ENCODE results near the gene C1QTNF8.

The C1QTNF8 gene

DNA sequence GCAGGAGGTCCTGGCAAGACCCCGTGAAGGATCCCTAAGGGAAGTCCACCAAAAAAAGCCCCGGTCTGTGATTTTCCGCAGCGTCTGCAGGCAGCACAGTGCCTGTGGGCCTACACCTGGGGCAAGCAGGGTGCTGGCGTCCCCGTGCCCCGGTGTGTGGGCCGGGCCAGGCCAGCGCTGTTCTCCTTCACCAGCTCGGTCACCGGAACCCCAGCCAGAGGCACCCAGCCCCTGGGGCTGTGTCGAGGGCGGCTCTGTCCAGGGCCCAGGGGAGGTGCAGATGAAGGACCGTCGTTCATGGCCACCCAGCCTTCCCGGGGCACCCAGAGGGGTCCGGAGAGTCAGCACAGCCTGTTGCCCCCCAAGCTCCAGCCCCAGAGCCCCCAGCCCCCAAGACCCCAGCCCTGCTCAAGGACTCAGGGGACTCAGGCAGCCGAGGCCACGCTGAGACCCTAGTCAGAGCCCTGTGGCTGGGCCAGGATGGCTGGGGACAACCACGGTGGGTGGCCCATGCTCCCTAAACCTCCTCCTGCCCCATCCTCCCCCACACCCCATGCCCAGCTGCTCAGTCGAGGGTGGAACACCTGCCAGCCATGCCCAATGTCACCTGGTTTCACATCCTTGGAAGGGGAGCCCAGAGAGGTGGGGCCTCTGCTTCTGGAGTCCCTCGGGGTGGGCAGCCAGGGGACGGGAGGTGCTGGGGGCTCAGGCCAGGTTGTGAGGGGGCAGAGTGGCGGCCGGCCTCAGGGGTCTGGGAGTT, 5.7 kb upstream of the C1QTNF8 start:
- no peak overlapping the region for H3K27ac ChIP-seq (ENCODE audit: low read depth, low read length)
- H3K27me3 ChIP-seq (ENCODE audit: control insufficient read depth, insufficient read depth, low read length) = peaks cover 13% of the 10 kb centered on the region
- H3K36me3 ChIP-seq (ENCODE audit: control insufficient read depth, insufficient read depth, low read length) = no peaks in the 10 kb centered on the region
- H3K4me3 ChIP-seq (ENCODE audit: low read length) = no peak overlapping the region
- no peak overlapping the region for H3K9ac ChIP-seq (ENCODE audit: low read length)
- H3K4me1 ChIP-seq (ENCODE audit: control insufficient read depth, insufficient read depth, low read length) = no peaks in the 10 kb centered on the region

DNA sequence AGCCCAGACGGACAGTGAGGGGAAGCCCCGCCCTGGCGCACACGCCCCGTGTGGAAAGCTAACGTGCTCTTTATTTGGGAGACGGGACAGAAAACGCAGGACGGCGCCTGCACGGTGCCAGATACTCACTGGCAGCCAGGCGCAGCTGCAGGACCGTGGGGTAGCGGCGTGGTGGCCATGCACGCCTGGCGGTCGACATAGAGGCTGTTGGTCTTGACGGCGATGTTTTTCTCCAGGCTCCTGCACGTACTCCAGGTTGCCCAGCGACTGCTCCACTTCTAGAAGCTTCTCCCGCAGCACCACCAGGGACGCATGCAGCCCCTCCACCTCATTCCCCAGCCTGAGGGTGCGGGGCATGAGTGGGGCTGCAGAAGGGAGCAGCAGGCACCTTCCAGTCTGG, 5.1 kb upstream of the C1QTNF8 start:
- Histone ChIP-seq H3K27ac (ENCODE audit: low read depth, low read length) (no peak overlapping the region), H3K36me3 (ENCODE audit: control insufficient read depth, insufficient read depth, low read length) (no peaks in the 10 kb centered on the region), H3K9ac (ENCODE audit: low read length) (no peak overlapping the region), H3K27me3 (ENCODE audit: control insufficient read depth, insufficient read depth, low read length) (peaks cover 13% of the 10 kb centered on the region), H3K4me3 (ENCODE audit: low read length) (no peak overlapping the region), H3K4me1 (ENCODE audit: control insufficient read depth, insufficient read depth, low read length) (no peaks in the 10 kb centered on the region)

DNA sequence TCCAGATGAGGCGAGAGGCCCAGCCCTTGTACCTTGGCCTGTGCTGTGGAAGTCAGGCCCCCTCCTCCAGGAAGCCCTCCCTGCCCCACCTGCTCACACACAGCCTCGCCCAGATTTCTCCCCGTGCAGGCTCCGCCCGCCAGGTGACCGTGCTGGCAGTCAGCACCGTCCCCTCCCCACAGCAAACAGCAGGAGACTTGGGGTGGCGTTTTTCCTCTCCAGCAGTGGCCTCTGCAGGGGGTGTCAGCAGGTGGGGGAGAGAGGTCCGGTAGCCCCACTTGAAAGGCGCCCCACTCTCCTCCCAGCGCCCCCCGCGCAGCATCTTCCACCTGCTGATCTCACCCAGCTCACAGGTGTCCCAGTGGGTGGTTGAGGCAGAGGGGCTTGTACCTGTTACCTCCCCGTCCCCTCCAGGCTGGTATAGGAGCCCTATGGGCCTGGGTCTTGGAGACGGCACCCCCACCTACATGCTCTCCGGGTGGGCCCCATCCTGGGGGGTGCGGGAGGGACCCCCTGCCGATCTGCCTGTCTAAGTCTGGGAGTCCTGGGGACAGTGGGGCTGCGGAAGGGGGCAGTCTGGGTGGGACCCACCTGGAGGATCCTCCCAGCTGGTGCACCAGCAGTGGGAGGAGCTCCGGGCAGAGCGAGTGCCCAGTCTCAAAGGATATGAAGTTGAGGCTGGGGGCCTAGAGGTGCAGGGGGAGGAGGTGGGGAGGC, 4.2 kb upstream of the C1QTNF8 start:
- Histone ChIP-seq H3K9ac (ENCODE audit: low read length) (no peak overlapping the region), H3K27ac (ENCODE audit: low read depth, low read length) (no peak overlapping the region), H3K4me3 (ENCODE audit: low read length) (no peak overlapping the region), H3K36me3 (ENCODE audit: control insufficient read depth, insufficient read depth, low read length) (no peaks in the 10 kb centered on the region), H3K27me3 (ENCODE audit: control insufficient read depth, insufficient read depth, low read length) (peaks cover 20% of the 10 kb centered on the region), H3K4me1 (ENCODE audit: control insufficient read depth, insufficient read depth, low read length) (no peaks in the 10 kb centered on the region)

DNA sequence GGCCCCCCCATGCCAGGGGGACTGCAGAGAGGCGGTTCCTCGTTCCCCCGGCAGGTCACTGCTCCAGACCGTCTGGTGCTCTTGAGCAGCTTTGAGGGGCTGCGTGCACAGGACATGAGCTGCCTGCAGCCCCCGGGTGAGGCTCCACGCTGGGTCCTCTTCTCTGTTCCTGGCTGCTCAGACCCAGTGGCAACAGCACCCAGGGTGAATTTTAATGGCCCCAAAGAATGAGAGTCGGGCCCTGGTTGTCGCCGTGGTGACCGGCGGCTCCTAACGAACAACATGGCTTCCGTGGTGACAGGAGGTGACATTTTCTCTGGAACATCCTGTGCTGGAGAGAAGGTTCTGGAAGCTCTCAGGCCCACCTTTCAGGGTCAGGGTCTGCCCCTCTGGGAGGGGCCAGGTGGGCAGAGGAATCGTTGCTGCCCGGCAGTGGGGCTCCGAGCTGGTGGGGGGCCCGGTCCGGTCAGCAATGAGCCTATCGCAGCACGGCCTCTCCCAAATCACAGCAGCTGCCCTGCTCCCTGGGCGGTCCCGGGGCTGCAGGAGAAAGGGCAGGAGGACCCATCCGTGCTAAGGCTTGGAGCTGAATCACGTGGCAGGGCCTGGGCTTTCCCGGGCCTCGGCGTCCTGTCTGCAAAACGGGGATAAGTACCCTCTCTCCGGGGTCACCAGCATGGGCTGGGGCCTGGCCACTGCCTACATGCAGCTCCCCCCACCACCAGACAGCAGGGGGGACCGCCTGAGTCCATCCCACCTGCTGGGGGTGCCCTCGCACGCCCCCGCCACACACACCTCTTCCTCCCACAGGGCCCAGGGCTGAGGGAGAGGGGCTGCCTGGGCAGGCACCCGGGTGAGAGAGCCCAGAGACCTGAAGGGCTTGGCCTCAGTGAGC, 3.4 kb upstream of the C1QTNF8 start:
- H3K27ac ChIP-seq (ENCODE audit: low read depth, low read length) = no peak overlapping the region
- H3K27me3 ChIP-seq (ENCODE audit: control insufficient read depth, insufficient read depth, low read length) = peaks cover 20% of the 10 kb centered on the region
- no peaks in the 10 kb centered on the region for H3K36me3 ChIP-seq (ENCODE audit: control insufficient read depth, insufficient read depth, low read length)
- H3K4me1 ChIP-seq (ENCODE audit: control insufficient read depth, insufficient read depth, low read length) = no peaks in the 10 kb centered on the region
- H3K4me3 ChIP-seq (ENCODE audit: low read length) = no peak overlapping the region
- no peak overlapping the region for H3K9ac ChIP-seq (ENCODE audit: low read length)

DNA sequence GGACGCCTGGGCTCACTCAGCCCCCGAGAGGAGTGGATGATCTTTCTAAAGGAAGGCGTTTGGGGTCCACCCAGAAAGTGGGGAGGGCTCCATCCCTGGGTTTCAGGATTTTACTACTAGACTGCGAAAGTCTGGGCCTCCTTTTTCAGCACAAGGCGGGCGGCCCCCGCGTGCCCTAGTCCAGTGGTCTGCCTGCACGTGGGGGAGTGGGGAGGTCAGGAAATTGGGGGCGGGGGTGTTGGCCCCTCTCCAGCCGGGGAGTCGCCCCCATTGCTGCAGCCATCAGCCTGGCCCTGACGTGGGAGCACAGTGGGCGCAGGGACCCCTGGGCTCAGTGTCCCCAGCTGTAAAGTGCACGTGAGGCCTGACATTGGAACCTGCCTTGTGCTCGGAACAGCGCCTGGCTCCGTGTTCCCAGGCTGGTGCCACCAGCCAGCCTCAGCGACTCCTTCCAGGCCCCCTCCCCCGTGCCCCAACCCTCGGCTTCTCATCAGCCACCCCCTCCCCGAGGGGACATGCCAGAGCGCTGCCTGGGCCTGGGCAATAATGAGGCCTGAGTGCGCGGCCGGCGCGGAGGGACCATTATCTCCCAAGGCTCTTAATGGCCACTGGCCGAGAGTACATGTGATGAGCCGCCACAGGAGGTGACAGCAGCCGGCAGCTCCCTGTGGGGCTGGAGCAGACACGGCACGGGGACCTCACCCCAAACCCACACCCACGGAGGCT, 2.4 kb upstream of the C1QTNF8 start:
- H3K27ac ChIP-seq (ENCODE audit: low read depth, low read length) = no peak overlapping the region

DNA sequence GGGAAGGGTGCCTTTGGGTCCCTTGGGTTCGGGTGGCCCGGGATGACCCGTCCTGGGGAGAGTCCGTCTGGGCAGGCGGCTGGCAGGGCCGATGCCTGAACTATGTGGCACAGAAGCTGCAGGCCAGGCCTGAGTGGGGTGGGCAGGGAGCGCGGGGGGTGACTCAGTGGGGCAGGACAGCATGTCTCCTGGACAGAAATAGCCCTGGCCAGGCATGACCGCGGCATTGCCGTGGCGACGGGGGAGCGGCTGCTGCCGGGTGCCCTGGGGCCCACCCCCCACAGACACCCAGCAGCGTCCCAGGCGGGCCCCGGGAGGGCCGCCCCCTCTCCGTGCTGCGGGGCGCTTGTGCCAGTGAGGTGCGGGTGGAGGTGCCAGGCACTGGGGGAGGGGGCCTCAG, 1.8 kb upstream of the C1QTNF8 start:
- H3K4me3 ChIP-seq (ENCODE audit: low read length) = no peak overlapping the region
- no peak overlapping the region for H3K27ac ChIP-seq (ENCODE audit: low read depth, low read length)

More for the DNA sequence above, 2.4 kb upstream of the C1QTNF8 start:
- Histone ChIP-seq H3K4me3 (ENCODE audit: low read length) (no peak overlapping the region), H3K4me1 (ENCODE audit: control insufficient read depth, insufficient read depth, low read length) (no peaks in the 10 kb centered on the region), H3K36me3 (ENCODE audit: control insufficient read depth, insufficient read depth, low read length) (no peaks in the 10 kb centered on the region), H3K9ac (ENCODE audit: low read length) (no peak overlapping the region), H3K27me3 (ENCODE audit: control insufficient read depth, insufficient read depth, low read length) (peaks cover 20% of the 10 kb centered on the region)

DNA sequence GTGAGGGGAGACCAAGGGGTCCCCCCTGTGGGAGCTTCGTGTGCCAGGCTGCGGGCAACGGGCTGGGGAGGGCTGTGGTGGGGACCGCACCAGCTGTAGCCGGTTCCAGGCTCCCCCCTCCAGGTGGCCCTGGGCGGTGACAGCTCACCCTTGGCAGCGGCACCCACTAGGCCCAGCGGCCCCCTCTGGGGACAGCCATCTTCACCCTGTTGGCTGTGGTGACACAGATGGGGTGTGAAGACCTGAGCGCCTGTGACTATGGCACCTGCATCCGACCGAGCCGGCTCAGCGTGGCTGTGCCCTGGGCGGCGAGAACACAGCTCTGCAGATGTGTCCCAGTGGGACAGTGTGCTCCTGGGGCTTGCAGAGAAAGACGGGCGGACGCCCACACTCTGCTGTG, 1.1 kb upstream of the C1QTNF8 start:
- H3K4me1 ChIP-seq (ENCODE audit: control insufficient read depth, insufficient read depth, low read length) = no peaks in the 10 kb centered on the region
- no peak overlapping the region for H3K4me3 ChIP-seq (ENCODE audit: low read length)
- no peak overlapping the region for H3K9ac ChIP-seq (ENCODE audit: low read length)
- peaks cover 20% of the 10 kb centered on the region for H3K27me3 ChIP-seq (ENCODE audit: control insufficient read depth, insufficient read depth, low read length)
- no peaks in the 10 kb centered on the region for H3K36me3 ChIP-seq (ENCODE audit: control insufficient read depth, insufficient read depth, low read length)
- H3K27ac ChIP-seq (ENCODE audit: low read depth, low read length) = no peak overlapping the region

More for the DNA sequence above, 1.8 kb upstream of the C1QTNF8 start:
- no peaks in the 10 kb centered on the region for H3K4me1 ChIP-seq (ENCODE audit: control insufficient read depth, insufficient read depth, low read length)
- H3K27me3 ChIP-seq (ENCODE audit: control insufficient read depth, insufficient read depth, low read length) = peaks cover 20% of the 10 kb centered on the region
- H3K9ac ChIP-seq (ENCODE audit: low read length) = no peak overlapping the region
- H3K36me3 ChIP-seq (ENCODE audit: control insufficient read depth, insufficient read depth, low read length) = no peaks in the 10 kb centered on the region

DNA sequence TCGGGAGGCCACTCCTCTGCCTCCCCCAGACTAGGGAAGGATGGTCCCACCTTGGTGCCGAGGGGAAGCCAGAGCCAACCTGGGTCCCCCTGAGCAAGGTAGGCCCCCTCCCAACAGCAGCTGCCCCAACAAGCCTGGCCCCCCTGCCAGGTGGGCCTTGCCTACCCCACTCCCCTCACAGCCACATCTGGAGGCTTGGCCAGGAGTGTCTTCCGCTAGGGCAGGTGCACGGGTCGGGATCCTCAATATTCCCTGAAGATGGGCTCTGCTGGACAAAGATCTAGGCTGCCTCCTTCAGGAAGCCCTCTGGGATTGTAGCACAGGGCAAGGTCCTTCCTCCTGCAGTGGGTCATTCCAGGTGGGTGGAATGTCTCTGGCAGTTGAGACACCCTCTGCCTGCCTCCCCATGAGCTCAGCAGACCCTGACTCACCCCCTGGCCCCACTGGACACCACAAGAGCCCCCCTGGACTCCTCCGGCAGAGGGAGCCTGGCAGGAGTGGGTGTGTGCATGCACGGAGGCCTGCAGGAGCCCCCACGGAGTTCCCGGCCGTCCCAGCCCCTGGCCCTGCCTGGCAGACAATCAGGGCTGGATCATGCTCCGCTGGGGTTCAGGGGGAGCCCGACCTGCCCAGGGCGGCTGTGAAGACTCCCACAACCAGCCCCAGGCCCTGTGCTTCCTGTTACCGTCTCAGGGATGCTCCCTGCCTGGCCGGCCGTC, 435 bp downstream of the C1QTNF8 start:
- Histone ChIP-seq H3K4me1 (ENCODE audit: control insufficient read depth, insufficient read depth, low read length) (no peaks in the 10 kb centered on the region), H3K27ac (ENCODE audit: low read depth, low read length) (no peak overlapping the region), H3K4me3 (ENCODE audit: low read length) (no peak overlapping the region), H3K36me3 (ENCODE audit: control insufficient read depth, insufficient read depth, low read length) (no peaks in the 10 kb centered on the region), H3K27me3 (ENCODE audit: control insufficient read depth, insufficient read depth, low read length) (peaks cover 22% of the 10 kb centered on the region), H3K9ac (ENCODE audit: low read length) (no peak overlapping the region)

DNA sequence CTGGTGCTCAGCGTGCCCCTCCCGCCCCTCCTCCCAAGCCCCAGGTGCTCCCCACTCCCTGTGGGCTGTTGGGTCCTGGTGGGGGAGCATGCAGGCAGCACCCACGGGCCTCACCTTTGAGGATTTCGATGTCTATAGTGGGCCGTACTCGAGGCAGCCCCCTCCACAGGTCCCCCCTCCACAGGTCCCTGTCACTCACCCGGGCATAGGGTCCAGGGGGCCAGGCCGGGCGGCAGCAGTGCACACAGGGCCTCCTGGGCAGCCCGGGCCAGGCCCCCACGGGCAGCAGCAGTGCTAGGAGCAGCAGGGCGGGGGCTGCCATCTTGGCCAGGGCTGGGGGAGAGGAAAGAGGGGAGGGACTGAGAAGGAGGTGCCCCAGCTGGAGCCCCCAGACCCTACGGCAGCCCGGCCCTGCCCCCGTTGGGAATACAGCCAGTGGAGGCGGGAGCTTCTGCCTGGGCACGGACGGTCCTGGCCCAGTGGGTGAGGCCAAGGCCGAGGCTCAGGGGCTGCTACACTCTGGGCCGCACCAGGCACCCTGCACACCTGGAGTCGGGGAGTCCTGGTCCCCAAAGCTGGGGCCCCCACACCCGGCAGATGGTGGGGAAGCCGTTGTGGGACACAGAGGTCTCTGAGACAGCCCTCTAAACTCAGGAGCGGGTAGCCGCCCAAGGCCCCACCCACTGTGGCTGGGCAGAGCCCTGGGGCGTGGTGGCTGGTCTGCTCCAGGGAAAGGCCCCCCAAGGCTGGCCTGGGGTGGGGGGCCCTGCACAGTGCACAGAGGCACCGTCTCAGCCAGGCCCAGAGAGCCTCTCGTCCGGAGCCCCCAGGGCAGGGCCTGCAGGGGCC, 1.2 kb downstream of the C1QTNF8 start:
- H3K27me3 ChIP-seq (ENCODE audit: control insufficient read depth, insufficient read depth, low read length) = peaks cover 23% of the 10 kb centered on the region
- no peak overlapping the region for H3K4me3 ChIP-seq (ENCODE audit: low read length)
- no peaks in the 10 kb centered on the region for H3K4me1 ChIP-seq (ENCODE audit: control insufficient read depth, insufficient read depth, low read length)
- H3K9ac ChIP-seq (ENCODE audit: low read length) = no peak overlapping the region
- H3K36me3 ChIP-seq (ENCODE audit: control insufficient read depth, insufficient read depth, low read length) = no peaks in the 10 kb centered on the region
- H3K27ac ChIP-seq (ENCODE audit: low read depth, low read length) = no peak overlapping the region

DNA sequence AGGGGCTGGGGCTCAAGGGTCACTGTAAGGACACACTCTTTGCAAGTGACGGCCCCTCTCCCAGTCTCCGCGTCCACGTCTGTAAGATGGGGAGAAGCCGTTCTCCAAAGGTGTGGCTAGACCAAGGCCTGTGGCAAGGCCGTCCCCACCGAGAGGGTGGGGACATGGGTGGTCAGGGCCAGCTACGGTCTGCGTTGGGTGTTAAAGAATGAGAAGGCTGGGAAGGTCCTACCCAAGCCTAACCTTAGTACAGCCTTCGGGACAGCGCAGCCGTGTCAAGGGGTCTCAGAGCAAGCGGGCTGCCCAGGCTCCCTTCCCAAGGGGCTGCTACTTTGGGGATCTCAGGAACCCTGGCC, 1.9 kb downstream of the C1QTNF8 start:
- Histone ChIP-seq H3K27ac (ENCODE audit: low read depth, low read length) (no peak overlapping the region), H3K36me3 (ENCODE audit: control insufficient read depth, insufficient read depth, low read length) (no peaks in the 10 kb centered on the region), H3K4me3 (ENCODE audit: low read length) (no peak overlapping the region), H3K4me1 (ENCODE audit: control insufficient read depth, insufficient read depth, low read length) (no peaks in the 10 kb centered on the region), H3K27me3 (ENCODE audit: control insufficient read depth, insufficient read depth, low read length) (peaks cover 20% of the 10 kb centered on the region), H3K9ac (ENCODE audit: low read length) (no peak overlapping the region)
